ENCODE results near the gene KCNJ9.

The KCNJ9 gene

GRCh38 chr1:160097151-160097910 lies 16.0 kb downstream of the KCNJ9 start:
- no peak for TF ChIP-seq EZH2phosphoT487 (IDR thresholded peaks at IDR 0.05; ENCODE audit: borderline replicate concordance)
- TF ChIP-seq, protein P1, sequence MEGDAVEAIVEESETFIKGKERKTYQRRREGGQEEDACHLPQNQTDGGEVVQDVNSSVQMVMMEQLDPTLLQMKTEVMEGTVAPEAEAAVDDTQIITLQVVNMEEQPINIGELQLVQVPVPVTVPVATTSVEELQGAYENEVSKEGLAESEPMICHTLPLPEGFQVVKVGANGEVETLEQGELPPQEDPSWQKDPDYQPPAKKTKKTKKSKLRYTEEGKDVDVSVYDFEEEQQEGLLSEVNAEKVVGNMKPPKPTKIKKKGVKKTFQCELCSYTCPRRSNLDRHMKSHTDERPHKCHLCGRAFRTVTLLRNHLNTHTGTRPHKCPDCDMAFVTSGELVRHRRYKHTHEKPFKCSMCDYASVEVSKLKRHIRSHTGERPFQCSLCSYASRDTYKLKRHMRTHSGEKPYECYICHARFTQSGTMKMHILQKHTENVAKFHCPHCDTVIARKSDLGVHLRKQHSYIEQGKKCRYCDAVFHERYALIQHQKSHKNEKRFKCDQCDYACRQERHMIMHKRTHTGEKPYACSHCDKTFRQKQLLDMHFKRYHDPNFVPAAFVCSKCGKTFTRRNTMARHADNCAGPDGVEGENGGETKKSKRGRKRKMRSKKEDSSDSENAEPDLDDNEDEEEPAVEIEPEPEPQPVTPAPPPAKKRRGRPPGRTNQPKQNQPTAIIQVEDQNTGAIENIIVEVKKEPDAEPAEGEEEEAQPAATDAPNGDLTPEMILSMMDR (conservative IDR thresholded peaks at IDR 0.05; ENCODE audit: low read length), result no peak
- H3K9me3 ChIP-seq (ENCODE audit: insufficient read depth, low read depth, low read length), result no peaks in the 10 kb centered on the region
- H3K9me2 ChIP-seq (replicated peaks; ENCODE audit: low read depth, low read length), result no peaks in the 10 kb centered on the region
- peak overlapping the region; percentile 83 for H3K4me3 ChIP-seq (ENCODE audit: low read length, poor library complexity, severe bottlenecking)
- peak overlapping the region; percentile 84 for H3K9ac ChIP-seq (ENCODE audit: low read depth, low read length, poor library complexity, severe bottlenecking)
- H3K36me3 ChIP-seq (ENCODE audit: insufficient read depth, low read length), result no peaks in the 10 kb centered on the region
- no peaks in the 10 kb centered on the region for H4K20me1 ChIP-seq (ENCODE audit: insufficient read depth, low read length, poor library complexity, severe bottlenecking)
- H2AFZ ChIP-seq (ENCODE audit: low read length), result no peak overlapping the region
- peaks cover 24% of the 10 kb centered on the region for H3K4me1 ChIP-seq (ENCODE audit: insufficient read depth, low read length, poor library complexity, severe bottlenecking)
- H3K4me2 ChIP-seq (ENCODE audit: low read depth, low read length, poor library complexity, severe bottlenecking), result peak overlapping the region; percentile 93
- peaks cover 18% of the 10 kb centered on the region; the same call in 1 of the 2 replicates for H3K79me2 ChIP-seq (ENCODE audit: insufficient read depth, low read length)
- no peaks in the 10 kb centered on the region for H3F3A ChIP-seq (ENCODE audit: low read depth)
- no peaks in the 10 kb centered on the region for H3K27me3 ChIP-seq (ENCODE audit: insufficient read depth, low read length, poor library complexity, severe bottlenecking)

DNA sequence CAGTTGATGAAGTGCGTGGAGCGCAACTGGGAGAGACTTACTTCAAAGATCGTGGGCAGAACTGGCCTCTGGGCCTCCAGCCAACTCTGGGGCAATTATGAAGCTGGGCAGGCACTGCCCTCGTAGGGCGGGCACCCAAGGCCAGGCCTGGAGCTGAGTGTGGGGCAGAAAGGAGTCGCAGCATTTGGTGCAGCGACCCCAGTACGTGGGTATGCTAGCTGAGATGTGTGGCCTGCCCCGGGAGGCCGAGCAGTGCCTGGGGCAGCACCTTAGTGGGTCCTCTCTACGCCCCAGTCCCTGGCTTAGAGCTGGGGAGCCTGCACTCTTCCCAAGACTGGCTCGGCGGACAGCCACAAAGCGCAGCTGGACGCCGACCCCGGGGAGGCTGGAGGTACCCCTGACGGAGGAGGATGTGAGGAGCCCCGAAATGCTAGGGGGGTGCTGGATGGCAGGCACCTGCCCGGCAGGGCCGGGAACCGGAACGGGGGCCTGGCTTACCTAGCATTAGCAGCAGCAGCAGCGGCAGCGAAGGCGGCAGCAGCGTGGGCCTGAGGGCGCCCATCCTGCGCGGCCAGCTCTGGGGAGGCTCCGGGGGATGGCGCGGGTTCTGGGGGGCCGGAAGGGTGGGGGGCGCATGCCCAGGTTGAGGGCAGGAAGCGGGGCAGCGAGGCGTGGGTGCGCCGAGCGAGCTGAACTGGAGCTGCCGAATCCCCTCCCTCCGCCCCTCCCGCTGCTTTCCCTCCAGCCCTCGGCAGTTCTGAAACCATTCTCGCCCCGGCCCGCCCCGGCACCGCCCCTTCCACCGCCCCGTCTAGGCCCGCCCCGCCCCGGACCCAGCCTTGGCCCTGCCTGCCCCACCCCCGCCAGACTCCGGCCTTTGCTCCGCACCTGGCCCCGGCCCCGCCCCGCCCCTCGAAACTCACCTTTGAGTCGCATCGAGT lies 16.8 kb downstream of the KCNJ9 start, which contains the start of gene IGSF8:
Gene IGSF8 (minus strand): TSS at position 709 of the 941 bp plus-strand sequence. CDS start 147 bp downstream, at position 562.
- peak within 1 kb of the TSS; percentile 84 for H3K9ac ChIP-seq (ENCODE audit: low read depth, low read length, poor library complexity, severe bottlenecking)
- H4K20me1 ChIP-seq (ENCODE audit: insufficient read depth, low read length, poor library complexity, severe bottlenecking), result no peaks in the 10 kb centered on the region
- H3K4me1 ChIP-seq (ENCODE audit: insufficient read depth, low read length, poor library complexity, severe bottlenecking), result peaks cover 28% of the 10 kb centered on the region
- no peaks in the 10 kb centered on the region for H3K27me3 ChIP-seq (ENCODE audit: insufficient read depth, low read length, poor library complexity, severe bottlenecking)
- H3K36me3 ChIP-seq (ENCODE audit: insufficient read depth, low read length), result no peaks in the 10 kb centered on the region
- peak within 1 kb of the TSS; percentile 91 for H2AFZ ChIP-seq (ENCODE audit: low read length)
- H3K79me2 ChIP-seq (ENCODE audit: insufficient read depth, low read length), result peaks cover 18% of the 10 kb centered on the region; the same call in 1 of the 2 replicates
- peak within 1 kb of the TSS; percentile 93 for H3K4me2 ChIP-seq (ENCODE audit: low read depth, low read length, poor library complexity, severe bottlenecking)
- H3F3A ChIP-seq (ENCODE audit: low read depth), result no peaks in the 10 kb centered on the region
- H3K9me3 ChIP-seq (ENCODE audit: insufficient read depth, low read depth, low read length), result no peaks in the 10 kb centered on the region
- H3K9me2 ChIP-seq (replicated peaks; ENCODE audit: low read depth, low read length), result no peaks in the 10 kb centered on the region
- H3K4me3 ChIP-seq (ENCODE audit: low read length, poor library complexity, severe bottlenecking), result peak within 1 kb of the TSS; percentile 83
- TF ChIP-seq, protein P1 (conservative IDR thresholded peaks at IDR 0.05; ENCODE audit: low read length), result no peak
- no peak for TF ChIP-seq EZH2phosphoT487 (IDR thresholded peaks at IDR 0.05; ENCODE audit: borderline replicate concordance)

DNA sequence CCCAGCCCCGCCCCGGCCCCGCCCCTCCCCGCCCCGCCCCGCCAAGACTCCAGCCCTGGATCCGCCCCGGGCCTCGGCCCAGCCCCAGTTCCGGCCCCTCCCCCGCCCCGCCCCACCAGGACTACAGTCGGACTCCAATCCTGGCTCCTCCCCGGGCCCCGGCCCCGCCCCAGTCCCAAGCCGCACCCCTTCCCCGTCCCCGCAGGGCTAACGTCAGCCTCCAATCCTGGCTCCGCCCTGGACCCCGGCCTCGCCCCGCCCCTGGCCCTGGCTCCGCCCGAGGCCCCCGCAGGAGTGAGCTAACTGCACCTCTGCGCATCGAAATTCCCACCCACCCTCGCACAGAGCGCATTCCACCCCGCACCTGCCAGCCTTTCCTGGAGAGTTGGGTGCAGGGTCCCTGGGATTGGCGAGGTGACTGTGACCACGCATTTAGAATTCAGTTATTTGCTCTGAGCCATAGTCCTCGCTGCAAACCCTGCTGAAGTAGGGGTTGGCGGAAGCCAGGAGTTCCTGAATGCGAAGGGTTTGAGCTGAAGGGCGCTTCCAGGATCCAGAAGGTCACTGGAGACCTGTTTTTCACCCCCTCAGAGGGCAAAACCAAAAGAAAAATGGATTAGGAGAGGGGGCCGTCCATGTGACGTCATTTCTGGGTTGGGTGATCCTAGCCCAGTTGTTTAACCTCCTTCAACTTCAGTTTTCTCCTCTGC lies 17.7 kb downstream of the KCNJ9 start:
- no peaks in the 10 kb centered on the region for H3K36me3 ChIP-seq (ENCODE audit: insufficient read depth, low read length)
- H3K79me2 ChIP-seq (ENCODE audit: insufficient read depth, low read length), result peaks cover 18% of the 10 kb centered on the region; the same call in 1 of the 2 replicates
- peaks cover 32% of the 10 kb centered on the region for H3K4me1 ChIP-seq (ENCODE audit: insufficient read depth, low read length, poor library complexity, severe bottlenecking)
- peak overlapping the region; percentile 81 for H3K4me2 ChIP-seq (ENCODE audit: low read depth, low read length, poor library complexity, severe bottlenecking)
- H3K9me3 ChIP-seq (ENCODE audit: insufficient read depth, low read depth, low read length), result no peaks in the 10 kb centered on the region
- H3K4me3 ChIP-seq (ENCODE audit: low read length, poor library complexity, severe bottlenecking), result peak overlapping the region; percentile 73
- H3F3A ChIP-seq (ENCODE audit: low read depth), result no peaks in the 10 kb centered on the region
- no peaks in the 10 kb centered on the region for H3K9me2 ChIP-seq (replicated peaks; ENCODE audit: low read depth, low read length)
- TF ChIP-seq EZH2phosphoT487 (IDR thresholded peaks at IDR 0.05; ENCODE audit: borderline replicate concordance), result no peak
- TF ChIP-seq, protein P1 (conservative IDR thresholded peaks at IDR 0.05; ENCODE audit: low read length), result no peak
- peak overlapping the region; percentile 83 for H2AFZ ChIP-seq (ENCODE audit: low read length)
- H3K9ac ChIP-seq (ENCODE audit: low read depth, low read length, poor library complexity, severe bottlenecking), result peak overlapping the region; percentile 57
- no peaks in the 10 kb centered on the region for H3K27me3 ChIP-seq (ENCODE audit: insufficient read depth, low read length, poor library complexity, severe bottlenecking)
- H4K20me1 ChIP-seq (ENCODE audit: insufficient read depth, low read length, poor library complexity, severe bottlenecking), result no peaks in the 10 kb centered on the region
